GM21619 (cell line): ENCODE results near the gene KIF6.
"Not testable (repeated sequence)": the region's sequence is repeated elsewhere in the genome, so short reads cannot be mapped to it uniquely, and the experiment has no call there.

Experiments used
- ATAC-seq: cut with Tn5 transposase; IDR thresholded peaks from one replicate; pipeline ENCODE4 v1.9.1; 2021; ENCODE audit not compliant: unreplicated experiment

KIF6 gene

DNA sequence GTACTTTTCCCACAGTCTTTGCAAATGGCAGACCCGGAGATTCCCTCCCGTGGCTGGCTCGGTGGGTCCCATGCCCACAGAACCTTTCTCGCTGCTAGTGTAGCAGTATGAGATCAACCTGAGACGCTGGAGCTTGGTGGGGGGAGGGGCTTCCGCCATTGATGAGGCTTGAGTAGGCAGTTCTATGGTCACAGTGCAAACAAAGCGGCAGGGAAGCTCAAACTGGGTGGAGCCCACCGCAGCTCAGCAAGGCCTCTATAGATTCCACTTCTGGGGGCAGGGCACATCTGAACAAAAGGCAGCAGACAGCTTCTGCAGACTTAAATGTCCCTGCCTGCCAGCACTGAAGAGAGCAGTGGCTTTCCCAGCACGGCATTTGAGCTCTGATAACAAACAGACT lies 216.7 kb downstream of the KIF6 start:
- no peak for ATAC-seq

DNA sequence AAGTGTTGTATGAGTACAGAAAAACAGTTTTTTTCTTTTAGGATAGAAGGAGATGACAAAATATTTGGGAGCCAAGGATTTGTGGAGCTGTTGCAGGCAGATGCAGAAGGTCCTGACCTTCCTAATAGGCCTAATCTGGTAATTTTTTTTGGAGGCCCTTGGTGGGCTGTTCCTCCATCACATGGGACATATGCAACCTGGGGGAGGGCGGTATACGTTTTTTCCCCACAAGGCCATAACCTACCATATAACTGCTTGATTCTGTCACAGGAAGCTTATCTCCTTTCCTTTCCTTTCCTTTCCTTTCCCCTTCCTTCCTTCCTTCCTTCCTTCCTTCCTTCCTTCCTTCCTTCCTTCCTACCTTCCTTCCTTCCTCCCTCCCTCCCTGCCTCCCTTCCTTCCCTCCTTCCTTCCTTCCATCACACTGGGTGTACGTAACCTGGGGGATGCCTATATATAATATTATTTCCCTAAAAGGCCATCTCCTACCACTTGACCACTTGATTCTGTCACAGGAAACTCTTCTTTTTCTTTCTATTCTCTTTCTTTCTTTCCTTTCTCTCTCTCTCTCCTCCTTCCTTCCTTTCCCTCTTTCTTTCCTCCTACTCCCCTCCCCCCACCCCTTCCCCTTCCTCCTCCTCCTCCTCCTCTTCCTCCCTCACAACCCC lies 217.7 kb downstream of the KIF6 start:
- no peak for ATAC-seq

DNA sequence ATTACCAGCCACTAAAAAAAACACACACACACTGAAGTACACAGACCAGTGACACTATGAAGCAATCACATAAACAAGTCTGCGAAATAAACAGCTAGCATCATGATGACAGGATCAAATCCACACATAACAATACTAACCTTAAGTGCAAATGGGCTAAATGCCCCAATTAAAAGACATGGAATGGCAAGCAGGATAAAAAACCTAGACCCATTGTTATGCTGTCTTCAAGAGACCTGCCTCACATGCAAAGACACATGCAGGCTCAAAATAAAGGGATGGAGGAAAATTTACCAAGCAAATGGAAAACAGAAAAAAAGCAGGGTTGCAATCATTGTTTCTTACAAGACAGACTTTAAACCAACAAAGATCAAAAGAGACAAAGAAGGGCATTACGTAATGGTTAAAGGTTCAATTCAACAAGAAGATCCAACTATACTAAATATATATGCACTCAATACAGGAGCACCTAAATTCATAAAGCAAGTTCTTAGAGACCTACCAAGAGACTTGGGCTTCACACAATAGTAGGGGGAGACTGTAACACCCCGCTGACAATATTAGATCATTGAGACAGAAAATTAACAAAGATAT lies 222.7 kb downstream of the KIF6 start:
- ATAC-seq, result not testable (repeated sequence)

DNA sequence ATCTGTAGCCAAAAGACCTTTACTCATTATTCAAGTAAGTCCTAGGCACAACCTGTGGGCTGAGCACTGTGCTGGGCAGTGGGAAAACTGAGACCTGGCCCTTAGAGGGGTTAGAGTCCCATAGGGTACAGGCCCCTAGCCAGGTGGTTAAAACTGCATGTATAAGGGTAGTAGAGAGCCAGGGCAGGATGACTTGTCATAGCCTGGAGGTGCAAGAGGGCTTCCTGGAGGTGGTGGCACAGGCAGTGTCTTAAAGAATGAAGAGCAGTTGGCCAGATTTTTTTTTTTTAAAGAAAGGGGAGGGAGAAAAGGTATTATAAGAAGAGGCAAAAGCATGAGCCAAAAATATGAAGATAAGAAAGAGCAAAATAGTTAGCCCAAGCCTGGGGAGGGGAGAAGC lies 226.2 kb downstream of the KIF6 start:
- ATAC-seq, result no peak

GRCh38 chr6:39498096-39498495 lies 227.1 kb downstream of the KIF6 start:
- no peak for ATAC-seq

DNA sequence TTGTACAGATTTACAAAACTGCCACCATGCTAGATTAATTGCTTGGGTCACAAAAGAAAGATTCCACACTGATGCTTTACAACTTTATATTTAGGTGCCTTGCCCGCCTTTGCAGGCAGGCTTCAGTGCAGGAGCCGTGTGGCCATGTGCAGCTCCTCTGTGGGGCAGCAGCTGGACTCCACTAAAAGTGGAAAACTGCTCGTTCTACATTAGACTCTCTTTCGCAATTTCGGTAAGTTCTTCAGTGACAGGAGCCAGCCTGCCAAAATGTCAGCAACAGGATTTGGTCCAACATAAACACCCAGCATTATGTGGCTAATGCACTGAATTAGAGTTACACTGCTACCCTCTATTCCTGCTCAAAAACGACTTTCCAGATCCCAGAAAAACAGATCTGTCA lies 228.3 kb downstream of the KIF6 start:
- ATAC-seq, result no peak

- ATAC-seq, result no peak
Measured at GRCh38 chr6:39496456-39496855, 228.8 kb downstream of the KIF6 start.

DNA sequence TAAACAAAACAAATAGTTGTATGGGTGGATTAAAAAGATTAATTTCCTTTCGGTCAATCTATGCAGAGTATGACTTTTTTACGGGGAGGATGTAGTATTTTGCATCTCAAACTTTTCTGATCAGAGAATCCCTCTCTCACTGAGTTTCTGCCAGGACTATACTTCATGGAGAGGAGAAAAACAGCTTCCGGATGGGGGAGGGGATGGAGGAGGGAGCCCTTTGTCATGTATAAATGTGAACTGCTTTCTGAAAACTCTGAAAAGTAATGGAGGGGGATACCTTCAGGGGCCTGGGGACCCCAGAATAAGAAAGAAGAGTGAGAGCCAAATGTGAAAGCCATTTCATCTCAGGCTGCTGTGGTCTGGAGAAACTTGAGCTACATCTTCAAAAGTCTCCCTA lies 229.6 kb downstream of the KIF6 start:
- no peak for ATAC-seq

GRCh38 chr6:39494998-39495397 lies 230.2 kb downstream of the KIF6 start:
- ATAC-seq, result no peak

- no peak for ATAC-seq
Measured at GRCh38 chr6:39493777-39494176, 231.4 kb downstream of the KIF6 start.

DNA sequence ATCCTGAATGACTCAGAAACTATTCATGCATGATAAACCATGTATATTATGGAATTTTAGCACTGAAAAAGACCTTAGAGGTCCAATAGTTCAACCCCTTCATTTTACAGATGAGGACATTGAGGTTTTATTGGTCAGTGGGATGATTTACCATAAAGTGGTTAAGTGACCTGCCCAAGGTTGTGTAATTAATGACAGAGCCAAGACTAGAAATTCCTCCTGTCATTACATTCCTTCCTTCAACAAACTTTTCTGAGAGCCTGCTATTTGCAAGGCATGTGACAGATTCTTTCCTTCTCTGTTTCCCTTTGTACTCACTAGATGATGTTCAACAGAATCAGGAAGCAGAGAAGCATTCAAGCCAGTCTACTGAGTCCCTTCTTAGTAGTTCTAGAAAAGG lies 232.0 kb downstream of the KIF6 start:
- no peak for ATAC-seq

DNA sequence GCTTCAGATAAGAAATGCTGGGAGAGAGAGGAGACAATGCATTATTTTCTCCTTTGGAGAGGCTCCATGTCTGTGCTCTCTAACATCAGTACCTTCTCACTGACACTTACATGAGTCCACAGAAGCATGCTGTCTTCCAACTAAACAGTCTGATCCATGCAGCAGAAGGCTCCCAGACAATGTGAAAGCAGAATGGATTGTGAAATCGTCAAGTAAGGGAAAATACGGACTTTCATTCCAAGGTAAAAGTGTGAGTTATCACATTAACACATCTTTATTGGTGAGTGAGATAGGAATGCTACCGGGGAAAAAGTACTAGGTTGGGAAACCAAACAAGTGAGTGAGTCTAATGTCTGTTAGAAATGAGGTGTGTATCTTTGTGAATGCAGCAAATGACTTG lies 235.1 kb downstream of the KIF6 start:
- no peak for ATAC-seq

- no peak for ATAC-seq
Measured at GRCh38 chr6:39488255-39488879, 236.8 kb downstream of the KIF6 start.

- no peak for ATAC-seq
Measured at GRCh38 chr6:39484276-39484675, 240.9 kb downstream of the KIF6 start.

GRCh38 chr6:39479819-39480218 lies 245.4 kb downstream of the KIF6 start:
- not testable (repeated sequence) for ATAC-seq

- ATAC-seq, result no peak
Measured at GRCh38 chr6:39476670-39477069, 248.5 kb downstream of the KIF6 start.

DNA sequence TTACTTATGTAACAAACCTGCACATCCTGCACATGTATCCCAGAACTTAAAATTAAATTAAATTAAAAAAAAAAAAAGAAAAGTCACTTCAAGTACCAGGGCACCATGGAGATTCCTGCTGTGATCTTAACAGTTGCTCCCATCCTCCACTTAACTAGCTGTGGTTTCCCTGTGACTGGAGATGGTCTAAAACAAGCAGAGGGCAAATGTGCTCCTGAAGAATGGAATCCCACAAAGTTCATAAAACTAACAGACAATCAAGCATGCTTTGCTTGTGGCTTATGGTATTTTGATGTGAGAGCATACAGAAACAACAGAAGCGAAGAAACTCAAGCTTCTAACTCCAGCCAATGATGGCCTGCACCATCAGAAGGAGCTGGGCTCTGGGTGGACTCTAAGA lies 249.1 kb downstream of the KIF6 start:
- no peak for ATAC-seq

DNA sequence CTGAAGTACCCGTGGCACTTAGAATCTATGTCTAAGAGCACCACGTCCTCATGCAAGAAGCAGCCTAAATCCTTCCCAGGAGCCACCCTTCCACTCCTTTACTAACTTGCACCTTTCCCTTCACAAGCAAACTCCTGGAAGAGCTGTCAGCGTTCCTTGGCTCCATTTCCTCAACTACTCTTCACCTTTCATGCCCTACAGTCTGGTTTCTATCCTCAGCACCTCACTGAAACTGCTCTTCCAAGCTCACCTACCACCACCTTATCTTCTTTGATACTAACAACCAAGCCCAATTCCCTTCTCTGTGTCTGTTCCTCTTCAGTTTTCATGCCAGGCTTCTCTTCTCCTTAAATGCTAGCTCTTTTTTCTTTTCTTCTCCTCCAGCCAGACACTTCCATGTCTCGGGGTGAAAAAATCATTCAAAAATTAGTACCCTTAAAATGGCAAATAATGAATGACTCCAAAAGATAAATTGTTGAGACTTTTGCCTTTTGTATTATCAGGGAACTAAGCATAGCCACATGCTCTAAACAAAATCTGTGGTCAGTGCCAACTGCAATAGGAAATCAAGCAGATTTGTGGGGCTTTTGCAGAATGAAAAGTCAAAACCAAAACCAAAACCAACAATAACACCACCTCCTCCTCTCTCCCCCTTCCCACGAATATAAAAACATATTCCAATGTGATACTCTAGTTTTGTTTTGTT lies 253.1 kb downstream of the KIF6 start:
- no peak for ATAC-seq

GRCh38 chr6:39470506-39470905 lies 254.7 kb downstream of the KIF6 start:
- no peak for ATAC-seq

DNA sequence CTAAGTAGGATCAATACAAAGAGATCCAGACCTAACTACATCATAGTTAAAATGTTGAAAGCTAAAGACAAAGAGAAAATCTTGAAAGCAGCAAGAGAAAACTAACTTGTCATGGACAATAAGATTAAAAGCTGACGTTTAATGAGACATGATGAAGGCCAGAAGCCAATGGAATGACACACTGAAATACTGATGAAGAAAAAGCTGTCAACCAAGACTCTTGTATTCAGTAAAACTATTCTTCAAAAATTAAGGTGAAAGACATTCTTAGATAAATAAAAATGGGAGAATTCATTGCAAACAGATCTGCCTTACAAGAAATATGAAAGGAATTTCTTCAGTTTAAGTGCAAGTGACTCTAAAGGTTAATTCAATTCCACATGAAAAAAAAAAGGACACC lies 256.8 kb downstream of the KIF6 start:
- no peak for ATAC-seq

- ATAC-seq, result no peak
Measured at GRCh38 chr6:39466631-39467030, 258.6 kb downstream of the KIF6 start.

DNA sequence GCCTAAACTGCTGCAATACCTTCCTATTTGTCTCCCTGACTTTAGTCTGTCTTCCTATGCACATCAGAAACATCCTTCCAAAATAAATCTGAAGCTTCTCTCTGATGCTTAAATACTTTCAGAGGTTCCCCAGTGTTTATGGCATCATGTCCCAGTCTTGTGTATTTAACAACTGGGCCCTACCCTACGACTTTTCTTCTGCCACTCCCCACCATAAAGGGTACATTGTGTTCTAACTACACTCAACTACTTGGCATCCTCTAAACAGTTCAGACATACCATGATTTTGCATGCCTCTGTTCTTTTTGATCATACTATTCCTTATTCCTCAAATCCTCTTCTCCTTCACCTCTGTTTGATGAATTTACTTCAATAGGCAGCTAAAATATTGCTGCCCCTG lies 259.7 kb downstream of the KIF6 start:
- ATAC-seq, result no peak
